ENCODE data around the gene CAMTA1.
A peak's percentile ranks its signal among the peaks of the same experiment; 100 is the strongest.

CAMTA1 gene

DNA sequence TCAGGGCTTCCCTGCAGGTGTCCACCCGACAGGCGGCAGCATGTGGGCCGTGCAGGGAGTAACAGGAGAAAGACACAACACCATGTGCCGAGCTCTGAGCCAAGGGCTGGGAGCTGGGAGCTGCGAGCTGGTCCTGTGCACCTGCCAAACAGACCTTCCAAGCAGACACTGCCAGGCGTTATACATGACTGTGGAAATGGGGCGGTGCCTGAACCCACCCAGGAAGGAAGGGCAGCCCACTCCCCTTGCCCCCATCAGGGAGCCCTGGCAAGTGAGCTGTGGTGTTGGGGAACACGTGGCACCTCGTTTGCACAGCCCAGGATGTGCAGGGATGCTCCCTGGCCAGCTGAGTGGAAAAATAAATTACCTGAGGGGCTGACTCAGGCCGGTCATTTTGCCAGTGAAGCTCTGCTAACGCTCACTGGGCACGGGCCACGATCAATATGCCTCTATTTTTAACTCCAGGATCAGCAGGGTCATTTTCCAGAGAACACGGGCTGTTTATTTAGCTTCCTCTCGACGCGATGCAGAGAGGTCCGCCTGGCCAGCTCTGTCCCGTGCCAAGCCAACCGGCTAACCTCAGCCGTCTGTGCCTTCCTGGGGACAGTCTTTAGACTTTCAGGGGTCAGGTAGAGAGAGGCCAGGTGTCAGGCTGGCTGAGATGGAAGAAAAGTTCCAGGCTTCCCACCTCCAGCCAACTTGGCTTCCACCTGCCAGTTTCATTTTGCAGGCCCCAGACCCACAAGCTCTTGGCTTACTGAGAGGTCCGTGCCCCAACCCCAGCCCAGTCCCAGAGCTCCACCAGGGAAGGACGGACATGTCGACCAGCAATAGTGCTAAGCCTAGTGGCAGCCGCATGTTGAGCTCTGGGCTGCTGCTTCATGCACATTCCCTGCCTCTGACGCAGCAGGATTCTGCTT is 789.1 kb downstream of the CAMTA1 start:
- no peak for DNase-seq

DNA sequence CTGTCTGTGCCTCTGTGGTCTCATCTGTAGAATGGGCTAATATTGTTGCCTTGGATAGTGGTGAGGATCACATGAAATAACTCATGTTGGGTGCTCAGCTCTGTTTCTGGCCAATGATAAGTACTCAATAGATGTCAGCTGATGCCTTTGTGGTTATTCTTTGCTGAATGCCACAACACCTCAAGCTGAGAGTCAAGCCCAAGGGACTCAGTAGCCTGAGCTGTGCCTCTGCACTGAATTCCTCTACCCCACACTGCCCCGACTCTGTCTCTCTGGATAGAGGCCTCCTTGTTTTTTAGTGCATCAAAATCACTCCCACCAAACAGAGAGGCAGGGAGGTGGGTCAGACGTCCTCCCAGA is 789.8 kb downstream of the CAMTA1 start:
- DNase-seq = no peak

DNA sequence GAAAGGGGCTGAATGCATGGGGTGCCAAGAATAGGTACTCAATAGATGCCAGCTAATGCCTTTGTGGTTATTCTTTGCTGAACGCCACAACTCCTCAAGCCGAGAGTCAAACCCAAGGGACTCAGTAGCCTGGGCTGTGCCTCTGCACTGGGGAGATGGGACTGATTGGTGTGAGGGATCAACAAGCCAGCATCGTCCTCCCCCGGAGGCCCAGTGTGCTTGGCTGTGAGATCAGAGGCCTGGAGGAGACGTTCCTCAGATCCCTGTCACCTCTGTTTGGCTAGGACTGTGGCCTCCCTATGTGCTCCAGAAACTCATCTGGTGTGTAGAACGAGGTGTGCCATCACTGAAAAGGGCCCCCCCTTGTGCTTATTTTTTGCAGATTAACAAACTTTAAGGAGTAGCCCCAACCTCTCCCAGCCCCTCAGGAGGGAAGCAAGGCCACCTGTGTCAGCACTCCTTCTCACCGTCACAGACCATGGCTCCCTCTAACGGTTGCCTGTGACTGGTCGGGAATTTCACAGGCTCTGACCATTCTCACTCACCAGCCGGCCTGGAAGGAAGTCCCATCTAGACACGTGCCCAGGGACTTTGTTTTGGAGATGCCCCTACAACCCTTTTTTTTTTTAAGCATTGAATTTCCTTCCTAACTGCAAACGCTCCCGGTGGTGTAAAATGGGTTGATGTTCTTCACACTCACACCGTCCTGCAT is 791.8 kb downstream of the CAMTA1 start:
- DNase-seq = no peak

DNA sequence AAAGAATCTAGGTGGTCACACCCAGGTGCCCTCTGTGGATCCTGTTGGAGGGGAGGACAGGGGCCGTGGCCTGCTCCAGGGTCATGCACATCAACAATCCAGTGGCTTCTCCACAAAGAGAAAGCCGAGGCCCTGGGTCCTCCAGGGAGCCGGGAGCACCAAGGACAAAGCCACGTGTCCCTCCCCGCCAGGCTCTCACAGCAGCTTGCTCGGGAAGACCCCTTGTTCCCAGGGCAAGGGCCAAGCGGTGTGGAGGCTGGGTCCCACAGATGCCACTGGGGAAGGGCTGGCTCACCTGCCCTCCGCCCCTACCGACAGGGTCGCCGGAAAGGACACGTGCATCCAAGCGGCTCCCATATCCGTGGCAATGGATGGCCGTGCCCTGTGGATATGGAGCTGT is 793.0 kb downstream of the CAMTA1 start:
- DNase-seq = no peak

DNA sequence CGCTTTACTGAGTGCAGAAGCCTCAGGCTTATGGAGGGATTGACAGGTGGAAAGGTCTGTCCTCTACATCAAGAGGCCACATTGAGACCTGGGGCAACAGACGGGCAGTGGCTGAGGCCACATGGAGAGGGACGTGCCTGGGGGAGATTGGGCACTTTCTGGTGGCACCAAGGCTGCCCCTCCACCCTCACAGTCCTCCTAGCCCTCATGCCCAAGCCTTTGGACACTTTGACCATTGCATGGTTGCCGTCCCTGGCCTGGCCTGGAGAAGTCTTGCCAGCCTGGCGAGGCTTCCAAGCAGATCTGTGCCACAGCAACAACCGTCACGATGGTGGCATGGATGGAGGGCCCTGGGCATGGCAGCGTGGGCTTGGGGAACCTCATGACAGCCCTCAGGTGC is 793.8 kb downstream of the CAMTA1 start:
- DNase-seq = no peak

DNA sequence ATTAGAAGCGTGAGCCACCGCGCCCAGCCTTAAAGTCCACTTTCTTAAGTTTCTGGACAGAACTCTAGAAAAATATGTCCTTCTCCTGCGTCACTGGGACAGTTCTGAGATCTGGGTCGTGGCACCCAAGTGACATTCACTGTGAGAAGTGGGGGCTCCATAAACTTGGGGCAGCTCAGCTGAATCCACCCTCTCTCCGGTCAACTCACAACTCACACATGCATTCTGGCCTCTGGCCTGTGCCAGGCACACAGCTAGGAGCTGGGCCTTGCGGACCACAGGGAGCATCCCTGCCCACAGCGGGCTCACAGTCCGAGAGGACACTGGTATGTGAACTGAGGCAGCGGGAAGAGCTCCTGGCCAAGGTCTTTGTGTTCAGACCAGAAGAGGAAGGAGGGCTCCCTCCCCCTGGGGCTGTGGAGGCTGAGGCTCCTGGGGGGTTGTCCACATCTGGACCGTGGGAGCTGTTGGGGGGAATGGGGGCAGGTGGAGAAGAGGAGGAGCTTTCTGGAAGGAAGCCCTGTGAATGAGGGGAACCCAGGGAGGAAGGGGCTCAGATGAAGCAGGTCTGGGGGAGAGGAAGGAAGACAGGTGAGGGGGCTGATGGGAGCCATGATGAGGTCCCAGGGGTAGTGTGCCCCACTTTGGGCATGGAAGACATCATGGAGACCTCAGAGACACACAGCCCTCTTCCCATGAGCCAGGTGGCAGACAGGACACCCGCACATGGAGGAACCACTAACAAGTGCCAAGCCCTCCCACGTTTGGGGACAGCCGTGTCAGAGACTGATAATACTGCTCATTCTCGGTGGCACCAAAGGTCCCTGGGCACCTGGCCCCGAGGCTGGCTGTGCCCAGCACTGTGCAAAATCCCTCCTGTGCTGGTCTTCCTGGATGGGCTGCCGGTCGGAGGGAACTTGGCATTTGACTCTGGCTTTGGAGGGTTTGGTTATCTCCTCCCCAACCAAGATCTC is 794.9 kb downstream of the CAMTA1 start:
- no peak for DNase-seq

DNA sequence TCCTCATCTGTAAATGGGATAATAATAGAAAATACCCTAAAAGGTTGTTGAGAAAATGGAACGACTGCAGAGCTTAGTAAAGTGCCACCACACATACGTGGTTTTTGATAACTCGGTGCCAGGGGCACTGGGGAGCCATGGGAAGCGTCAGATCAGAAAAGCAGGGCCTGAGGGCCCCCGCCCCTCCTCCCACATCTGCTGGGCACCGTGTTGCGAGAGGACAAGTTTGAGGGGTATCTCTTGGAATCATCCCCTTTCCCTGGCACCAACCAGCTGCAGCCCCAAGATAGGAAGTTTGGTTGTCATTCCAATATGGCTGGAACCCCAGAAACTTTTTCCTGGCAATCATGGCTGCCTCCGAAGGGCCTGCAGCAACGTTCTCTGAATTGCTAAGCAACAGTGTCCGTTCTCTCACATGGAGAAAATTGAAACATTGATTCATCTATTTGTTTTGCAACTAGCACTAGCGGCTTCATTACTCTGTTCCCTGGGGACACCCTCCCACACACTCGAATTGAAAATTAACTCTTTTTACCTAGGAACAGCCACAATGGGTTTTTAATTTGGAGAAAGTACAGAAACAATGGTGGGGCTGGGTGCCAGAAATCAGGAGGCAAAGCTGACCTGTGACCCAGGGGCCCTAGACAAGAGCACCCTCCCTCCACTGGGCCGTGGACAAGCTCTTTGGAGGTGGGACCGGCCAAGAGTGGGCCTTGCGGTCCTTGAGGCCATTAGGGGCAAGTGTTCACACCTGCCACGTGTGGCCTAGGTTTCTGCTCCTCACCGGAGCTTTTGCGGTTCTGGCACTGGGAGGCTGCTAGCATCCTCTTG is 795.9 kb downstream of the CAMTA1 start:
- no peak for DNase-seq

DNA sequence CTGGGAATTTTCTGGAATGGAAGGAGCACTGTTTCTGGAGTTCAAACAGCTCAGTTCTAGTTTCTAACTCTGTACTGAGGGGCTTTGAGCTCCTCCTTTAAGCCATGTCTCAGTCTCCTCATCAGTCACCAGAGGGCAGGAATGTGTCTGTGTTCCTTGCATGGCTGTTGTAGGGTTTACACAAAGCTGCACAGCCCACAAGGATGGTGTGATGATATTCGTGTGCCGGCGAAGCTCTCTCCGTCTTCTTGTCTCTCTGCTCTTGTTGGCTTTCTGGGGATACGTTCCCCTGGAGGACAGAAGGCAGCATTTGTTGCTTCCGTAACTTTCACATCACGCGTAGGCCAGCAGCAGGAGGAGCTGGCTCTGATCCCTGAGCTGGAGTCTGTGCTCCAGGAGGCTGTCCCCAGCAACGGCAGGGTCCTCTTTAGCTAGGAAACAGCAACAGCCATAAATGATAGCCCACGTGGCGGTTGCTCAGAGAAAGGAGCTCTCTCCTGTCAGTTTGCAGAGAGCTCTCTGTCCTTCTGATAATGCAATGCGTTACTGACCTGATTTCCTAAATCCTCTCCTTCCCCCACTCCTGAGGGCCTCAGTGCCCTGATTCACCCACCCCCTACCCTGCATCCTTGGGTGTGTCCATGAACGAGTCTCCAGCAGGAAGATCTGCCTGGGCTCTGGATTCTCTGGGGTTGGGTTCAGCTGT is 796.7 kb downstream of the CAMTA1 start:
- DNase-seq = no peak

DNA sequence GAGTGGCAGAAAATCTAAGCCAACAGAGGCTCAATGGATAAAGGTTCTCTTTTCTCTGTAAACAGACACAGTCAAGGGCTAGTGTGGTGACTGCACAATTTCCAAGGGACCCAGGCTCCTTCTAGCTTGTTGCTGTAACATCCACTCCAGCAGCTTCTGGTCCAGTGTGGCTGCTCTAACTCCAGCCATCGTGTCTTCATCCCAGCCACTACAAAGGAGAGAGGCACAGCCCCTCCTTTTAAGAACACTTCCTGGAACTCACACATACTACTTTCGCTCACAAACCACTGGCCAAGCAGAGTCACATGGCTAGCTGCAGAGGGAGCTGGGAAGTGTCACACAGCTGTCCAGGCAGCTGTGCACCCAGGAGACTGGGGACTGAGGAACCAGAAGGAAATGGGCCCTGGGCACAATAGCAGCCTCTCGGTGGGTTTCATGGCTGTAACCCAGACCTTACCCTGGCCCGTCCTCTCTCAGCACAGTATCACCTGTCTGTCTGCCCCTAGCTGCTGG is 797.3 kb downstream of the CAMTA1 start:
- DNase-seq = no peak

DNA sequence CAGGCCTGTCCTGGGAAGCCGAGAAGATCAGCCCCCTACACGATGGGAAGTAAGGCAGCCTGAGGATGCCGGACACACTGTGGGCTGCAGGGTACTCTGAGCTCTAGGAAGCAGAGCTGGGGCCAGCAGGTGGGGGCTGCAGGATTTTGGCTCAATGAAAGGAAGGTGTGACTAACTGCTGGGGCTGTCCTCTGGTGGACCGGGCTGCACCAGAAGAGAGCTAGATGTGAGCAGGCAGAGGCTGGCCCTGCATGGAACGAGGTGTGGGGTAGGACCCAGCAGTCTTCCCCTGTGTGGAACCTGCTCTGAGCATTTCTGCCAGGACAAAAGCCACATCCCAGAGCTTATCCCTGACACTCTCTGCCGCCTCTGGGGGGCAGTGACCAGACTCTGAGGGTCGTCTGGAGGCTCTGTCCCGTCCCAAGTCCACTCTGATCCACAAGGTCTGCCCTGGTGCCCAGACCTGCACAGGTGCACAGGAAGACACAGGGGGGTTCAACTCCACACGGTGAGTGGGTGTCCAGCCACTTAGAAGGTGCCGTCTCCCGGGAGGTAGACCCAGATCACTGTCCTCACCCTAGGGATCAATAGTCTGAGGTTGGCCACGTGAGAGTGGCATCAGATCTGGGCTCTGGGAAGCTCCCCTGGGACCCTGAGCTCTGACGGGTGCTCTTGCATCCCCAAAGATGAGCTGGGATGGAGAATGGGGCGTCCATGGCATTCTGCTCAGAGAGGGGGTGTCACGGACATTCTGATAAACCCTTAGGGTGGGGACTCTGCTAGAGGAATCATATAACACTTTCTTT is 798.2 kb downstream of the CAMTA1 start:
- no peak for DNase-seq

DNA sequence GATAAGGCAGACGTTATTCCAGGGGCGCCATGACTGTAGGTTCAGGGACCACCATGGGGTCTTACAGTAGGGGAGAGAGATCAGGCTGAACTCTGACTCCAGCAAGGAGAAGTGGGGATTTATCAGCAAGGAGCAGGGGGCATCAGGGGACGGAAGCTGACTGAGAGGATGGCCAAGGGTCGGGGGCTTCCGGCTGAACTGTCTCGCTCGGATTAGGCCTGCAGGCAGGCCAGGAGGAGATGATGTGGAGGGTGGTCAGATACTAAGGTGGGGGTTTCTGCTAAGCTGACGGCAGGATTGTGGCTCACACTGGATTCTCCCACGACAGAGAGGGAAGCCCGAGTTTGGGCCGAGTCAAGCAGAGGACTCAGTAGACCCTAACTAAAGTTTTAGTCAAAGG is 798.9 kb downstream of the CAMTA1 start:
- no peak for DNase-seq

DNA sequence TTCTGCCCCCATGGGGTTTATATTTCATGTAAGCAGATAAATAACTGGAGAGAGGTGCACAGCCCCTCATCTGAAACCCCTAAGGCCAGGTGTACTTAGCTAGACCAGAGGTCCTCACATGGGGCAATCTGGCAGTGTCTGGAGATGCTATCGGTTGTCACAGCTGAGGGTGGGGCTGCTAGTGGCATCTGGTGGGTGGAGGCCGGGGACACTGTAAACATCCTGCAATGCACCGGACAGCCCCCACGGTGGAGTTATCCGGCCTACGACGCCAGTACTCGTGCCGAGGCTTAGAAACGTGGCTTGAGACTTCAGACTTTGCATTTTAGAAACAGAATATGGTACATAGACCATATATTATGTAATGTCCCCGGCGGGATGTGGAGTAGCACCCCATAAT is 799.4 kb downstream of the CAMTA1 start:
- no peak for DNase-seq

DNA sequence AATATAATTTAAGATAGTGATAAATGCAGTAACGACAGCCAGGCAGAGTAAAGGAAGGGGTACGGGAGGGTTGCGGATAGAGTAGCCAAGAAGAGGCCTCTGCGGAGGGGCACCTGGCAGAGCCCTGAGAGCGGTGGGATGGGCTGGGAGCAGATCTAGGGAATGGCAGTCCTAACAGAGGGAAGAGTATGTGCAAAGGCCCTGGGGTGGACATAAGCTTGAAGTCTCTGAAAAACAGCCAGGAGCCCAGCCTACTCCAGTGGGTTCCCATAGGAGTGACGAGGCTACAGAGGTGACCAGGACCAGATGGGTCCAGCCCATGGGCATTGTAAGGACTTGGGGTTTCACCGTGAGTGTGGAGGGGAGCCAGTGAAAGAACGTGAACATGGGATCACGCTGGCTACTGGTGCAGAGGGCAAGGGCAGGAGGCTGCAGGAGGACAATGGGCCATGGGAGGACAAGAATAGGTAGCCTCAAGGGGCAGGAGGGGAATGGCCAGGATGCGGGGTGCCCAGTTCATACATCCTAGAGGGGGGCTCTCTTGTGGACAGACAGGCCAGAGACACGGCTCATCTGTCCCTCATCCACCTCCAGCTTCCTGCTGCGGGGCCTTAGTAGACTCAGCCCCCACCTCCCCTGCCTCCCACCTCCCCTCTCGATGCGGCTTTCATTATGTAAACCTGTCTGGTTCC is 800.1 kb downstream of the CAMTA1 start:
- no peak for DNase-seq

DNA sequence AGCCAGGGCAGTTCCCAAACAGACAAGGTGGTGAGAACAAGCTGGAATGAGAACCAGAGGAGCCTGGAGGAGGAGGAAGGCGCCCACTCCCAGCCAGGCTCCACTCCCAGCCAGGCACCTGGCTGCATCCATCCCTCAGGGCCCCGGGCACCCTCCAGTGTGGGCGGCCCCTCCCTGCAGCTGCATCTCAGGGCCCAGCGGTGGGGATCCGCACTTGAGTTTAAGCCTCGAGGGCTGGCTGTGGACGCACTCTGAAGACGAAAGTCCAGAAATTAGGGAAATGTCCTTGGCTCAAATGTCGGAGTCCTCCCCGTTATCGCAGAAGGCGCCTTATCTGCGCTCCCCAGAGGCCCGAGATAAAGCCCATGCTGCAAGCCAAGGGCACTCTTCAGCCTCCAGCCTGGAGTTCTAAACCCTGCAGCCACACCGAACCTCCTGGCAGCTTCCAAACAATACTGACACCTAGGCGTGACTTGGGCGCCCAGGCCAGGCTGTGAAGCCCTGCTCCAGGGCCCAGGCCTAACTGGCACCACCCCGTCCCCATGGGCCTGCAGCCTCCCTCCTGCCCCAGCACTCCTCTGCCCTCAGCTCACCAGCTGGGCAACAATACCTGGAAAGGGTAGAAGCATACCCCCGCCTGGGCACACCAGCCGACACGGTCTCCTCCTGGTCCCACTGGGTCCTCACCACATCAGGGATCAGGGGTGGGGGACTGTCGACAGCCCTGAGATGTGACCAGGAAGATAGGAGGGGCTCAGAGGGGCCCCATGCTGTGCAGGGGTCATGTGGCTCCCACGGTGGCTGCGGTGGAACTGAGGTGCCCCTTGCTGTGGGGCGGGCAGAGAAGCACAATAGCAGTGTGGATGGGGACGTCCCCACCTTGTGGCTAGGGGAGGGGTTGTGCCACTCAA is 801.0 kb downstream of the CAMTA1 start:
- peak; percentile 74 for DNase-seq

DNA sequence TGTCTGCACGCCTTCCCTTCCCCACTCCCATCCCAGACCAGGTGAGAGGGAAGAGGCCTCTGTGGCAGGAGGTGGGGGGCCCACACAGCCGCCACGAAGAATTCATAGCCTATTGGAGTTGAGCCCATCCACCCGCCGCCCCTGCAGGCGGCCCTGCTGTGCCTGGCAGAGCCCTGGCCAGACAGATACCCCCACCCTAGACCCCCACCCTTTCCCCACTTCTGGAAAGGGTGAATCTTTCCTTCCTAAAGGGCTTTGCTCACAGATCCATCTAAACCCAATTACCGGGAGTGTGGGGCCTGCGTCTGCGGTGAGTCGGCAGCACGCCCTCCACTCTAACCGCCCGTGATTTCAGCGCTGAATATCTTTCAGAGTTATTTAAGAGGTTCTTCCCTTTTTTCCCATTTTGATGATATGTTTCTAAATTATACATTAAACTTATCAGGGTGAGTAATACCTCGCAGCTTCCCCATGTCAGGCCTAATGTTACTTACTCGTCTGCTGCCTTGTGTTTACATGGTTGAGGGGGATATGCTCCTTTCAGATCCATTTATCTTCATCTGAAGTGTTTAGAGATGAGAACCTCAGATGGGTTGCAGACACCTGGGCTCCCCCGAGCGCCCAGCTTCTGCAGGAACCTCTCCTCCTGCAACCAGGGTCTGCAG is 802.0 kb downstream of the CAMTA1 start:
- no peak for DNase-seq

DNA sequence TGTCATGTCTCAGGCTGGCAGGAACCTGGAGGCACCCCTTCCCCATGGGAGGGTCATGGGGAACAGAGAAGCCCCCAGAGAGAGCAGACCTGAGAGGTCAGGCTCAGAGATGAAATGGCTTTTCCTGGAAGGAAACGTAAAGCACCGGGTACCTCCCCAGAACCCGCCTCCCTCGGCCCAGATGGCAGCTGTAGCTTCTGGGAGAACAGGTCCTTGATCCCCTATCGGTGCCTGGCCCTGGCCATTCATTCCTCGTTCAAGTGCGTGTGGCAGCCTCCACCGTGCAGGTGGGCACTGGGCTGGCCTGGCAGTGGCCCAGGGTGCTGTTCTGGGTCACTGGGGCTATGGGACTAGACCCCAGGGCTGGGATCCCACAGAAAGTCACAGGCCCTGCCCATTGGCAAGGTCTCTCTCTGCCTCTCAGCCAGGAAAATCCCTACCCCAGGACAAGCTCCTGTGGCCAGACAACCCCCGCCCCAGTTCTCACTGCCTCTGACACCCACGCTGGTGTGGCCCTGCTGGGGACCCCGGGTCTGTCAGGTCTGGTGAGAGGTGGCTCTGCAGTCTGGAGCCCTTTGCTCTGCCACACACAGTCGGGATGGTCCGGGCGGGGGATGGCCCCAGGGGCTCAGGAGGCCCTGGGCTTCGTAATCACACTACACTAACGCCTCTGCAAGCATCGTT is 802.7 kb downstream of the CAMTA1 start:
- no peak for DNase-seq

DNA sequence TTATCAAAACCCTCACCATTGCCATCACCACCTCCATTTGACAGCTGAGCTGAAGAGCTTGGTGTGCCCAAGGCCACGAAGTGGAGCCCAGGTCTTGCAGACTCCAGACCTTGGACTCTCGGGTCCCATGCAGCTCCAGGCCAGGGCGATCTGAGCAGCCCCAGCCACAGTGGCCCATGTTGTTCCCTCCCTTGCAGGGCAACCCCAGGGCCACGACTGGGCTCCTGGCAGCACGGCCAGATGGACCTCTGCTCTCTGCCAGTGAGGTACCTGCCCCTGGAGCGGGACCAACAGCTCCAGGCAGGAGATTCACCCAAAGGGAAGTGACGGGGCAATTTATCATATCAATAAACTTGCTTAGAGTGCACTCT is 803.2 kb downstream of the CAMTA1 start:
- DNase-seq = no peak
